HEK293T (cell line): ENCODE results near the gene RASGEF1B.

Experiments used
- ARNT ChIP-seq: fragments of 450-650 bp; IDR thresholded peaks from 2 replicates; pipeline ENCODE4 v1.6.1; 2017; ENCODE audit warnings: mild to moderate bottlenecking
- BHLHE40 ChIP-seq: fragments of 450-650 bp; IDR thresholded peaks from 2 replicates; pipeline ENCODE4 v1.6.1; 2016; ENCODE audit warnings: mild to moderate bottlenecking, moderate library complexity, borderline replicate concordance
- ELF4 ChIP-seq: fragments of 450-650 bp; IDR thresholded peaks from 2 replicates; pipeline ENCODE4 v1.6.1; 2017; ENCODE audit warnings: antibody characterized with exemption
- FOXA1 ChIP-seq: fragments of 450-650 bp; IDR thresholded peaks from 2 replicates; pipeline ENCODE4 v1.6.1; 2016; ENCODE audit warnings: mild to moderate bottlenecking
- FOXK2 ChIP-seq: fragments of 450-650 bp; IDR thresholded peaks from 2 replicates; pipeline ENCODE4 v1.6.1; 2016; ENCODE audit warnings: mild to moderate bottlenecking
- FOXM1 ChIP-seq: fragments of 450-650 bp; IDR thresholded peaks from 2 replicates; pipeline ENCODE4 v1.6.1; 2017; ENCODE audit warnings: mild to moderate bottlenecking, borderline replicate concordance
- HDGF ChIP-seq: fragments of 450-650 bp; IDR thresholded peaks from 2 replicates; pipeline ENCODE4 v1.6.1; 2017; ENCODE audit warnings: antibody characterized with exemption, borderline replicate concordance
- L3MBTL2 ChIP-seq: fragments of 450-650 bp; conservative IDR thresholded peaks from 2 replicates; pipeline ENCODE4 v1.6.1; 2016; ENCODE audit warnings: mild to moderate bottlenecking
- NFRKB ChIP-seq: fragments of 450-650 bp; IDR thresholded peaks from 2 replicates; pipeline ENCODE4 v1.6.1; 2016; ENCODE audit warnings: mild to moderate bottlenecking, moderate library complexity
- SP1 ChIP-seq: fragments of 450-650 bp; IDR thresholded peaks from 2 replicates; pipeline ENCODE4 v1.6.1; 2017
- SUZ12 ChIP-seq: fragments of 450-650 bp; IDR thresholded peaks from 2 replicates; pipeline ENCODE4 v1.6.1; 2016; ENCODE audit warnings: mild to moderate bottlenecking
- TARDBP ChIP-seq: fragments of 450-650 bp; IDR thresholded peaks from 2 replicates; pipeline ENCODE4 v1.6.1; 2016
- ZNF384 ChIP-seq: fragments of 450-650 bp; IDR thresholded peaks from 2 replicates; pipeline ENCODE4 v1.6.1; 2016
- TF ChIP-seq, protein P1 (sequence below): fragments of 450-650 bp; IDR thresholded peaks from 2 replicates; pipeline ENCODE4 v1.6.1; 2016

DNA sequence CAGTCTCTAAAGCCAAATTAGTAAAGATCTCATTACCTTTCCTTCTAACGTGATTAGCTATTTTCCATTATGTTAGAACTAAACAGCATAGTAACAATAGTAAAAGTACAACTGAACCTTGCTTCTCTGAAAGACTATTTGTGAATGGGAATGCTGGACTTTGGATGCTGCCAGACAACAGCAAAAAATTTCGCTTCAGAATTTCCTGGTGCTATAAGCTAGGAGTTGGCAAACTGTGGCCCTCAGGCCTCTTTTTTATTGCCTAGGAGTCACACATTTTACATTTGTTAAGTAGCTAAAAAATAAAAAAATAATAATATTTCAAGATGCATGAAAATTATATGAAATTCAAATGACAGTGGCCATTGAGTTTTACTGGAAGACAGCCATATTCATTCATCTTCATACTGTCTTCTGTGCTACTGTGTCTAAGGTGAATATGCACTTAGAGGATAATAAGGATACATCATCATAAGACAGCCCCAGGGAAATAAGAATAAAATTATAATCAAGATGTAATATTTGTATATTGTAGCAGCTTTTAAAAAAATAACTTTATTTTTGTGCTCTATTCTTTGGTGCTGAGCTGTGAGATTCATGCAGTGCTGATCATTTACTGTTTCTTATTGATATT lies 34.6 kb downstream of the RASGEF1B start:
- TF ChIP-seq ARNT (no peak), FOXK2 (no peak), NFRKB (no peak), BHLHE40 (no peak), TARDBP (no peak), FOXA1 (no peak), L3MBTL2 (no peak), SP1 (no peak), ELF4 (no peak), SUZ12 (no peak), HDGF (no peak), FOXM1 (no peak), ZNF384 (no peak)
- TF ChIP-seq, protein P1, sequence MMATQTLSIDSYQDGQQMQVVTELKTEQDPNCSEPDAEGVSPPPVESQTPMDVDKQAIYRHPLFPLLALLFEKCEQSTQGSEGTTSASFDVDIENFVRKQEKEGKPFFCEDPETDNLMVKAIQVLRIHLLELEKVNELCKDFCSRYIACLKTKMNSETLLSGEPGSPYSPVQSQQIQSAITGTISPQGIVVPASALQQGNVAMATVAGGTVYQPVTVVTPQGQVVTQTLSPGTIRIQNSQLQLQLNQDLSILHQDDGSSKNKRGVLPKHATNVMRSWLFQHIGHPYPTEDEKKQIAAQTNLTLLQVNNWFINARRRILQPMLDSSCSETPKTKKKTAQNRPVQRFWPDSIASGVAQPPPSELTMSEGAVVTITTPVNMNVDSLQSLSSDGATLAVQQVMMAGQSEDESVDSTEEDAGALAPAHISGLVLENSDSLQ = no peak
